ENCODE data around the gene HAGH.

The HAGH gene

GRCh38 chr16:1831186-1832075 lies 4.8 kb upstream of the HAGH start:
- DNase-seq: no peak

DNA sequence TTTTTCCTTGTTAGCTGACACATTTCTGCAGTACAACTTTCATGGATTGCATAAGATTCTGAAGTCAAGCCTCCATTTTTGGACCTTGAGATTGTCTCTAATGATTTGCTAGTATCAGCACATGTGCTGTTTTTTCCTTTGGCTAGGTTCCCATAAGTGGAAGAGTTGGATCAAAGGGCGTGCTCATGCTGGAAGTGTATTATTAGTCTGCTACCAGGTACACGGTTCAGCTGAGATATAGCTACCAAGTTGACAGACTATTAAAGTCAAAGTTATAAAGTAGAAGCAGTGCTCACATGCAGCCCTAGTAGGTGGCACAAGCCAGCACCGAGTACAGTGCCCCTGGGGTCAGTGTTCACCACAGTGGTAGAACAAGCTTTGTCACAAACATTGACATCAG lies 3.6 kb upstream of the HAGH start:
- no peak for DNase-seq

GRCh38 chr16:1828645-1829410 lies 2.2 kb upstream of the HAGH start:
- no peak for DNase-seq

DNA sequence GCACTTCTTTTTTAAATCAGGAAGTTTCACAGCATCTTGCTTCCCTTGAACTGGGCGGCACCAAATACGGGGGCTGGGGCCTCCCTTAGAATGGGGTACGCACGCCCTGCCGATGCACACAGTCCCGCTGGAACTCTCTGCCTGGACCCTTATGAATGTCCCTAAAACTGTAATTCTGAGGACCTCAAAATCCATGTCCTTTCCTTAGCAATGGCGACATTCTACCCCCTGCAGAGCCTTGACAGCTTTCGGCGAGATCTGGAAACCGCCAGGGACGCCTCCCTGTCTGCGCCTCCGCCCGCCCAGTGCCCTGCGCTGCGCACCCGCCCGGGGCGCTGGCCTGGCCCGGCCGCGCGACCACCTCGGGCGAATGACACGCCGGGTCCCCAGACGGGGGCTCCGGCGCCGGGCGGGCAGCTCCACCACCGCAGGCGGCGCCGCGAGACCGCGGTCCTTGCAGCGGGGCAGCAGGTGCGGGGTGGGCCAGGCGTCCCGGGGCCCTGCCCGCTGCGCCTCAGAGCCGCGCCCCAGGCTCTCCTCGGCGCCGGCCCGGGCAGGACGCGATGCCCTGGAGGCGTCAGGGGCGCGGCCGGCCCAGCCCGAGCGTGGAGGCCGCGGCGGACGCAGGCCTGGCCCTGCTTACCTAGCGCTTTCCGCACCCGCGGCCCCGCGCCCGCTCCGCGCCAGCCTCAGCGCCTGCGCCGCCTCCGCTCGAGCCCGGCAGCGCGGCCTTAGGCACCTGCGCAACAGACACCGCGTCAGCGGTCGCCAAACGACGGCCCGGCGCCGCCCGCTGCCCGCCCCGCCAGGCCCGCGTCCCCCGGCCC lies 548 bp downstream of the HAGH start:
- DNase-seq: no peak

GRCh38 chr16:1825381-1825863 lies 1.2 kb downstream of the HAGH start:
- DNase-seq: no peak

GRCh38 chr16:1823821-1824220 lies 2.8 kb downstream of the HAGH start:
- DNase-seq: no peak

GRCh38 chr16:1822801-1823200 lies 3.8 kb downstream of the HAGH start:
- no peak for DNase-seq

GRCh38 chr16:1821861-1822611 lies 4.6 kb downstream of the HAGH start:
- no peak for DNase-seq

GRCh38 chr16:1820946-1821290 lies 5.7 kb downstream of the HAGH start:
- no peak for DNase-seq

- no peak for DNase-seq
These were observed 6.3 kb downstream of the HAGH start for GRCh38 chr16:1820096-1820945.

GRCh38 chr16:1819611-1820010 lies 7.0 kb downstream of the HAGH start:
- DNase-seq: no peak

DNA sequence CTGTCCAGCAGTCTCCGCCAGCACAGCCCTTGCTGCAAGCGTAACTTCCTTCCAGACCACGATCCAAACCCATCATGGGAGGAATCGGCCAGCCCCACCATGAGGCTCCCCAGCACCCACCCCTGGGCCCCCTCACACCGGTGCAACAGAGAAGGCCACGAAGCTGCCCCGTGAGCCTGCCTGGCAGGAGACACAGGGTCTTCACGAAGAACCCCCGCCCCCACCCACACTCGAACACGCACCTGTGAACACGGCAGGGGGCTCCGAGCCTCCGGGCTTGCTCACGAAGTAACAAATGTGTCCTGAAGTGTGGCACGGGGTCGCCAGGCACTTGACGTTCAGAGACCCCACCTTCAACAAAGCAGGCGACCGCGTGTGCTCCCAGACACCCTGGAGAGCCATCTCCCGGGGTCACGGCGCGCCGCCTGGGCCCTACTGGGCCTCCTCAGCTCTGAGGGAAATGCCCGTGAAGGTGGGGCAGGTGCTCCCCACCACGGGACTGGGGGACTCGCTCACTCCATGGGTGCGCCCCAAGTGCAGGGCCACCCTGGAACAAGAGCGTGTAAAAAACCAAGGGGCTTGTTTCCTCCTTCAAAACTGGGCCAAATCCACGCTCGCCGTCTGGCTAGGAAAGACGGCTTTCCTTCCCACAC lies 7.6 kb downstream of the HAGH start:
- DNase-seq: no peak

- DNase-seq: no peak
These were observed 8.3 kb downstream of the HAGH start for GRCh38 chr16:1818204-1818872.

GRCh38 chr16:1817716-1818115 lies 8.9 kb downstream of the HAGH start:
- no peak for DNase-seq

GRCh38 chr16:1817276-1817589 lies 9.4 kb downstream of the HAGH start:
- no peak for DNase-seq

DNA sequence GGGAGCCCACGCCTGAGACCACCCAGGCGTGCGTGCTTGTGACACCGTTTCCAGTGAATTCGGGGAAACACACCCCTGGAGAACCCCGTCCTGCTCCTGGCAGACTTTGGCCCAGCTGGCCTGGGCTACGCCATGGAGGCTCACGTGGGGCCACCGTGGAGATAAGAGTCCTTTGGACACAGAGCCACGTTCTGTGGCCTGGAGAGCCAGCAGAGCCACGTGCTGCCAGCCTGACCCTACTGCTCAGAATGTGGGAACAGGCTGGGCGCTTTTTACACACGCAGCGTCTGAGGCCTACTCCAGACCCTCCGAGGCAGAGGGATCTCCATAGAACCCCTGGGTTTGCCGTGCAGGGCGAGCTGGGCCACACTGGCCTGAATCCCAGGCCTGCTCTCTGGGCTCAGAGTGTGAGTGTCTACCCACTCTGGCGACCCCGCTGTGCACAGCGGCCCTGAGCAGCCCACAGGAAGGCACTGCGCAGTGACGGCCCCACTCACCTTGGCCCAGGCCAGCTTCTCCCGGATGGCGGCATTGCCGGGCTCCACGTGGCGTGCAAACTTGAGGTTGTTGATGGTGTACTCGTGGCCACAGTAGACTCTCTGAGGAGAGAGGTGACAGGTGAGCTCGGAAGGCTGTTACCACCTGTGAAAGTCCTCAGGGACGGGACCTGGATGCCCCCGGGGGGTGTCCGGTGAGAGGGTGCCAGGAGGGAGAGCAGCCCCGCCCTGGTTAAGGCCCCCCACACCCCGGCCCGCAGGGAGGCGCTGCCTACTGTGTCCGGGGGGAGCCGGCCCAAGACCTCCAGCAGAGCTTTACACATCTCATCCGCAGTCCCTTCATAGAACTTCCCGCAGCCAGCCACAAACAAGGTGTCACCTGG lies 10.0 kb downstream of the HAGH start:
- DNase-seq: no peak

- no peak for DNase-seq
These were observed 11.2 kb downstream of the HAGH start for GRCh38 chr16:1815461-1815860.

DNA sequence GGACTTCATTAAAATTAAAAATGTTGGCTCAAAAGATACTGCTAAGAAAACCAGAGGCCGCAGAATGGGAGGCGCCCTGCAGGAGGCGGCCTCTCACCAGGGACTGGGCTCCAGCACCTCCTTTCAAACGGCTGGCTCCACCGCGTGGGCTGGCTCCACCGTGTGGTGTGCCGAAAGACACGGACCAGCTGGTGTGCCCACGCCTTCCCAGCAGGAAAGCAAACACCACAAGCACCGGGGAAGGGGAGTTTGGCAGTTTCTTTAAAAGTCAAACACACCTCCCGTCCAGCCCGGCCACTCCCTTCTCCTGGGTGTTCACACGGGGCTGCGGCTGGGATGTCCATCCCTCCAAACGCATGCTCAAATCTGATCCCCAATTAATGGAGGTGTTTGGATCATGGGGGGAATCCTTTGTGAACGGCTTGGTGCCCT lies 13.9 kb downstream of the HAGH start:
- peak; percentile 24 for DNase-seq

- DNase-seq: no peak
These were observed 16.1 kb downstream of the HAGH start for GRCh38 chr16:1810536-1810935.

Data from CD4-positive, alpha-beta T cell treated with Interferon gamma for 1 hour (primary cell).